CD4-positive, CD25-positive, alpha-beta regulatory T cell (primary cell): ENCODE measurements around the gene DNAH7. TPM values are rescaled to one million over a fixed set of nuclear protein-coding genes. Genes with fewer than 3 reads are reported as not detected.
A peak's percentile ranks its signal among the peaks of the same experiment; 100 is the strongest.

Experiments used
- ATAC-seq, 2 donors: fragments of 150-1000 bp; cut with Tn5 transposase; one replicate each; pipeline ENCODE4 v1.10.0; 2021; ENCODE audit warnings: low read depth in 2 of 2, moderate number of reproducible peaks in 2 of 2, moderate library complexity in 1 of 2
- DNase-seq, 3 donors: peaks; one replicate each; pipeline versions ENCODE4 v3.0.0 to v3.0.0-alpha.2; 2012 to 2022; ENCODE audit warnings: mixed read lengths in 1 of 3
- H3K27ac ChIP-seq: one replicate; pipeline ENCODE4 v1.7.0; 2013; ENCODE audit warnings: mild to moderate bottlenecking, low read length; ENCODE audit not compliant: insufficient read depth, poor library complexity, severe bottlenecking
- H3K27me3 ChIP-seq: one replicate; pipeline ENCODE4 v1.7.0; 2013; ENCODE audit warnings: low read length; ENCODE audit not compliant: control insufficient read depth, insufficient read depth
- H3K36me3 ChIP-seq: one replicate; pipeline ENCODE4 v1.7.0; 2013; ENCODE audit warnings: mild to moderate bottlenecking, low read length, moderate library complexity; ENCODE audit not compliant: control insufficient read depth, insufficient read depth
- H3K4me1 ChIP-seq: 2 replicates; pipeline ENCODE4 v1.7.0; 2013; ENCODE audit warnings: mild to moderate bottlenecking, low read length; ENCODE audit not compliant: insufficient read depth, control insufficient read depth, poor library complexity, severe bottlenecking
- H3K4me3 ChIP-seq: one replicate; pipeline ENCODE4 v1.7.0; 2013; ENCODE audit warnings: low read depth, mild to moderate bottlenecking, low read length, moderate library complexity
- H3K9me3 ChIP-seq, 2 experiments: 1 replicate in 1 of 2; 2 replicates in 1 of 2; pipeline ENCODE4 v1.7.0; 2013; ENCODE audit warnings: low read length in 2 of 2, mild to moderate bottlenecking in 1 of 2, moderate library complexity in 1 of 2; ENCODE audit not compliant: control insufficient read depth in 2 of 2
- H3K27ac Mint-ChIP-seq, 3 donors: one replicate each; pipeline ENCODE4 v1.8.0; 2020 to 2022; ENCODE audit warnings: mild to moderate bottlenecking in 3 of 3, mixed read lengths in 3 of 3, moderate library complexity in 2 of 3
- H3K27me3 Mint-ChIP-seq: one replicate; pipeline ENCODE4 v1.8.0; 2022; ENCODE audit warnings: mild to moderate bottlenecking, mixed read lengths
- H3K36me3 Mint-ChIP-seq: one replicate; pipeline ENCODE4 v1.8.0; 2020; ENCODE audit warnings: mixed read lengths
- H3K4me1 Mint-ChIP-seq, 4 donors: one replicate each; pipeline ENCODE4 v1.8.0; 2020 to 2022; ENCODE audit warnings: mixed read lengths in 4 of 4, mild to moderate bottlenecking in 1 of 4
- H3K4me3 Mint-ChIP-seq, 4 donors: one replicate each; pipeline ENCODE4 v1.8.0; 2020 to 2022; ENCODE audit warnings: mild to moderate bottlenecking in 4 of 4, mixed read lengths in 4 of 4, moderate library complexity in 3 of 4
- H3K9me3 Mint-ChIP-seq, 7 donors: one replicate each; pipeline ENCODE4 v1.8.0; 2020 to 2022; ENCODE audit warnings: mixed read lengths in 7 of 7, mild to moderate bottlenecking in 3 of 7, moderate library complexity in 2 of 7
- polyA plus RNA-seq, 4 donors: library from polyadenylated mRNA; unstranded; fragments of 300-500 nt; fragmentation: Illumina TruSeq; gene quantifications; one replicate each; pipeline ENCODE4 v1.2.3, GENCODE V29; 2021
- total RNA-seq: library from RNA; stranded (reverse); gene quantifications from one replicate; pipeline ENCODE4 v1.2.3, GENCODE V29; 2022

The DNAH7 gene
- total and polyA plus RNA-seq, 5 donors from 2014 or later = not detected

DNA sequence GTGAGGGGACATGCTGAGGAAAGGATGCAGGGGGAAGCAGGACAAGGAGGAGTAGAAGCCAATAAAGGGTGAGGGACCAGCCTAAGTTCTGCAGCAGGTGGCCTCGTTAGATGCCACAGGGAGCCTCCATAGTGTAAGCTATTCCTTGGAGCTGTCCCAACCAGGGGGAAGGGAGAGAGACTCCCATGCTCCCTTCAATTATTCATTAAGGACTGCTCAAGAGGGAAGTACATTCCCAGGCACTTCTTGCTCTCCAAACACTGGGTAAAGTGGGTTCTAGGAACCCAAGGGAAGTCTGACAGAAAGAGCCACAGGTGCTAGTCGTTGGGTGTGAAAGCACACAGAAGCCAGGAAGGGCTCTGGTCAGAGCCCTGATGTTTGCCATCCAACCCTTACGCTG, 217.9 kb downstream of the DNAH7 start:
- DNase-seq (no peak), ATAC-seq (no peak)
- Mint-ChIP-seq H3K4me1 (no peaks in the 10 kb centered on the region), H3K4me3 (no peak overlapping the region), H3K36me3 (no peaks in the 10 kb centered on the region), H3K27me3 (peaks cover 8% of the 10 kb centered on the region), H3K27ac (no peak overlapping the region), H3K9me3 (peaks cover 0 to 2% (median 0%) of the 10 kb centered on the region in 7 donors)
- Histone ChIP-seq H3K27me3 (peaks cover 2% of the 10 kb centered on the region), H3K27ac (no peak overlapping the region), H3K9me3 (no peaks in the 10 kb centered on the region), H3K4me3 (no peak overlapping the region), H3K4me1 (no peaks in the 10 kb centered on the region), H3K36me3 (no peaks in the 10 kb centered on the region)

DNA sequence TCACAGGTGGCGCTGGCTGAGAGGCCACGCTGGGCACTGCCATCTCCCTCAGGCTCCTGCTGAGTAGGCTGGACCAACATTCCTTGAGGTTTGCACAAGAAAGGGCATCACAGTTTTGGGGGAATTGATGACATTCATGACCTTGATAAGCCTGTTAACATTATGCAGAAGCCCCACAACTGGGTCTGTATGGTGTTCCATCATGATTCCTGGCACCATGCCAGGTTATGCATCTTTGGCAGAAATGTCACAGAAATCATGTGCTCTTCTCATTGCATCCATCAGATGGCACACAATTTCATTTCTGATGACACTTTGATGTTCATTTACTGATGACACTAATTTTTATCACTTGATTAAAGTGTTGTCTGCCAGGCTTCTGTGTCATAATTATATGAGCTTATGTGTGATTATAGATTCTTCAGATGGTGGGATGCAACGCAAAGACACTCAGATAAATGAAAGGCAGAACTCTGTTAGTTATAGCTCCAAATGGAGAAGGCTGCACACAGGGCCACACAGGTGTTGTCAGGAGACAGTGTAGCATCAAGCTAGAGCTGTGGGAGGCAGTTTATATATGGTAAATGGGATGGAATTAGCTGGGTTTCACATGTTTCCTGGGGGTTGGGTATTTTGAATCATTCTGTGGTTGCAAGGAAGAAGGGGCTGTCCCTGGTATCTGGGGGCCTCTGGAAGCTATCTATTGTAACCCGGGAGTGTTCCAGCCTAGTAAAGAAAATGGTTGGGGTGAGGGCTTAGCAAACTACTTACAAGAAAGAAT, 220.3 kb downstream of the DNAH7 start:
- H3K4me1 ChIP-seq = no peaks in the 10 kb centered on the region
- H3K36me3 ChIP-seq = no peaks in the 10 kb centered on the region
- Mint-ChIP-seq H3K4me3 (no peak overlapping the region), H3K9me3 (peaks cover 0 to 2% (median 0%) of the 10 kb centered on the region in 7 donors), H3K4me1 (no peaks in the 10 kb centered on the region), H3K27ac (no peak overlapping the region), H3K36me3 (no peaks in the 10 kb centered on the region), H3K27me3 (peaks cover 8% of the 10 kb centered on the region)
- no peak overlapping the region for H3K27ac ChIP-seq
- ATAC-seq (no peak), DNase-seq (peak in 2 of 3 donors; percentile 2 to 21)
- no peaks in the 10 kb centered on the region for H3K27me3 ChIP-seq
- no peaks in the 10 kb centered on the region for H3K9me3 ChIP-seq
- H3K4me3 ChIP-seq = no peak overlapping the region

DNA sequence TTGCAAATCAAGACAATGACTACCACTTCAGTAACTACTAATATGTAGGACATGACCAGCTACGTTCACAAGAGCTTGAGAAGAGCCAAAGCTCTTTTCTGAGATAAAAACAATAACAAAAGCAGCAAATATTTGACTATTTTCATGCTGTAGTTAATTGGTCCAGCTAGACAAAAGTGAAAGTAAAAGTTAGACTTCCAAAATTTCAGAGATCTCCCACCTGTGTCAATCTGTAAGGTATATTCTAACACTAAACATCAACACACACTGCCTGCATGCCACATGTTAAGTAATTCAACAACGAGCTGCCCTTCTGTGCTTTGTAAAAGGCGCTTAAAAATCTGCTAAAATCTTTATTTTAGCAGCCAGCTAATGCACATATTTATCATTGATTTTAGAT, 225.7 kb downstream of the DNAH7 start:
- H3K9me3 Mint-ChIP-seq = peaks cover 0 to 2% (median 0%) of the 10 kb centered on the region in 7 donors
- H3K4me1 Mint-ChIP-seq = peaks cover 0 to 11% (median 7%) of the 10 kb centered on the region in 4 donors
- Histone ChIP-seq H3K27ac (no peak overlapping the region), H3K27me3 (no peaks in the 10 kb centered on the region), H3K4me1 (no peaks in the 10 kb centered on the region), H3K9me3 (no peaks in the 10 kb centered on the region), H3K36me3 (no peaks in the 10 kb centered on the region), H3K4me3 (peak overlapping the region; percentile 45)
- peak overlapping the region in 3 of 4 donors; percentile 9 to 54 (median 45) for H3K4me3 Mint-ChIP-seq
- H3K27ac Mint-ChIP-seq = peak overlapping the region in 1 of 3 donors; percentile 7
- DNase-seq (no peak), ATAC-seq (no peak)
- no peaks in the 10 kb centered on the region for H3K36me3 Mint-ChIP-seq
- H3K27me3 Mint-ChIP-seq = no peaks in the 10 kb centered on the region

DNA sequence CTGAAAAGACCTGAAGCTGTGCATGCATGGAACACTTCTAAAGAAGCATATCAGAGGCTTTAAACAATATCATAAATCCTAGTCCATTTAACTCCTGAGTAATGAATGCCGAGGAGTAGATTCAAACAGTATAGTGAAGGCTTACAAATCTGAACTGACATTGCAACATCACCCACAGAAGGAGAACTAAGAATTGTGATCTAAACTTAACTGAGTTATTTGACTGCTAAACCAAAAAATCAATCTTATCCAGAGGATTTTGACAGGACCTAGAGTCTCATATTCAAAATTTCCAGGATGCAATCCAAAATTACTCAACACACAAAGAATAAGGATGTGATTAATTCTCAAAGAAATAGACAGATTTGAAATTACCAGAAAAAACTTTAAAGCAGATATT, 230.6 kb downstream of the DNAH7 start:
- Histone ChIP-seq H3K4me3 (no peak overlapping the region), H3K36me3 (no peaks in the 10 kb centered on the region), H3K27me3 (no peaks in the 10 kb centered on the region), H3K27ac (no peak overlapping the region), H3K9me3 (no peaks in the 10 kb centered on the region), H3K4me1 (no peaks in the 10 kb centered on the region)
- H3K27ac Mint-ChIP-seq = peak overlapping the region in 1 of 3 donors; percentile 86
- ATAC-seq (no peak), DNase-seq (no peak)
- H3K36me3 Mint-ChIP-seq = no peaks in the 10 kb centered on the region
- H3K27me3 Mint-ChIP-seq = peaks cover 8% of the 10 kb centered on the region
- H3K9me3 Mint-ChIP-seq = peaks cover 0 to 3% (median 0%) of the 10 kb centered on the region in 7 donors
- H3K4me1 Mint-ChIP-seq = peaks cover 0 to 9% (median 5%) of the 10 kb centered on the region in 4 donors
- H3K4me3 Mint-ChIP-seq = no peak overlapping the region

DNA sequence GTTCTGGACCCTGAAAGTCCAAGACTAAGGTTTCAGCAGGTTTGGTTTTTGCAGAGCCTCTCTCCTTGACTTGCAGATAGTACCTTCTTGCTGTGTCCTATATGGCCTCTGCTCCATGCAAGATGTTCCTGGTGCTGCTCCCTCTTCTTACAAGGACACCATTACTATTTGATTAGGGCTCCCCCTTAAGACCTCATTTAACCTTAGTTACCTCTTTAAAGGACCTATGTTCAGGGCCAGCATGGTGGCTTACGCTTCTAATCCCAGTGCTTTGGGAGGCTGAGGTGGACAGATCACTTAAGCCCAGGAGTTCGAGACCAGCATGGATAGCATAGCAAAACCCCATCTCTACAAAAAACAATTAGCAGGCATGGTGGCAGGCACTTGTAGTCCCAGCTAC, 232.6 kb downstream of the DNAH7 start:
- H3K4me3 ChIP-seq = no peak overlapping the region
- no peak for DNase-seq
- H3K27me3 Mint-ChIP-seq = peaks cover 15% of the 10 kb centered on the region
- H3K9me3 ChIP-seq = no peaks in the 10 kb centered on the region
- H3K4me3 Mint-ChIP-seq = no peak overlapping the region
- no peak overlapping the region for H3K27ac Mint-ChIP-seq
- no peak for ATAC-seq
- H3K4me1 Mint-ChIP-seq = no peaks in the 10 kb centered on the region
- no peaks in the 10 kb centered on the region for H3K36me3 ChIP-seq
- H3K27me3 ChIP-seq = no peaks in the 10 kb centered on the region
- H3K4me1 ChIP-seq = no peaks in the 10 kb centered on the region
- no peaks in the 10 kb centered on the region for H3K36me3 Mint-ChIP-seq
- no peak overlapping the region for H3K27ac ChIP-seq
- peaks cover 0 to 3% (median 0%) of the 10 kb centered on the region in 7 donors for H3K9me3 Mint-ChIP-seq

DNA sequence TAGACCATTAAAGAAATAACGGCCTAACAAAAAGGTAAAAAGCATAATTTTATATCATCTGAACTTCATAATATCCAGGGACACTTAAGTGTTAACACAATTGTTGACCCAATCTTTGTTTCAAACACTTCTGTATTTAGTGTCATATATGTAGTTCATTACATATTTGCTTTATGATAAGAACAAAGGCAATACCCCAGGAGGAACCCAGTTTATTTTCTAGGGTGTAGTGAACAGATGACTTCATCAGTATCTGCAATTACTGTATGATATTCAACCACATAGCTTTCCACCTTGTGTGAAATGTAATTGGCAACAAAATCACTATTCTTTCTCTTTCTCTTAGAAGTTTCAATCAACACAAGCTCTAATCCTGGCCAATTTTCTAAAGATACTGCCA, 233.8 kb downstream of the DNAH7 start:
- Histone ChIP-seq H3K9me3 (no peaks in the 10 kb centered on the region), H3K27me3 (no peaks in the 10 kb centered on the region), H3K27ac (no peak overlapping the region), H3K4me3 (no peak overlapping the region), H3K36me3 (no peaks in the 10 kb centered on the region), H3K4me1 (no peaks in the 10 kb centered on the region)
- DNase-seq (no peak), ATAC-seq (no peak)
- Mint-ChIP-seq H3K36me3 (no peaks in the 10 kb centered on the region), H3K27ac (no peak overlapping the region), H3K4me1 (no peaks in the 10 kb centered on the region), H3K9me3 (peaks cover 0 to 4% (median 0%) of the 10 kb centered on the region in 7 donors), H3K27me3 (peaks cover 20% of the 10 kb centered on the region), H3K4me3 (no peak overlapping the region)

DNA sequence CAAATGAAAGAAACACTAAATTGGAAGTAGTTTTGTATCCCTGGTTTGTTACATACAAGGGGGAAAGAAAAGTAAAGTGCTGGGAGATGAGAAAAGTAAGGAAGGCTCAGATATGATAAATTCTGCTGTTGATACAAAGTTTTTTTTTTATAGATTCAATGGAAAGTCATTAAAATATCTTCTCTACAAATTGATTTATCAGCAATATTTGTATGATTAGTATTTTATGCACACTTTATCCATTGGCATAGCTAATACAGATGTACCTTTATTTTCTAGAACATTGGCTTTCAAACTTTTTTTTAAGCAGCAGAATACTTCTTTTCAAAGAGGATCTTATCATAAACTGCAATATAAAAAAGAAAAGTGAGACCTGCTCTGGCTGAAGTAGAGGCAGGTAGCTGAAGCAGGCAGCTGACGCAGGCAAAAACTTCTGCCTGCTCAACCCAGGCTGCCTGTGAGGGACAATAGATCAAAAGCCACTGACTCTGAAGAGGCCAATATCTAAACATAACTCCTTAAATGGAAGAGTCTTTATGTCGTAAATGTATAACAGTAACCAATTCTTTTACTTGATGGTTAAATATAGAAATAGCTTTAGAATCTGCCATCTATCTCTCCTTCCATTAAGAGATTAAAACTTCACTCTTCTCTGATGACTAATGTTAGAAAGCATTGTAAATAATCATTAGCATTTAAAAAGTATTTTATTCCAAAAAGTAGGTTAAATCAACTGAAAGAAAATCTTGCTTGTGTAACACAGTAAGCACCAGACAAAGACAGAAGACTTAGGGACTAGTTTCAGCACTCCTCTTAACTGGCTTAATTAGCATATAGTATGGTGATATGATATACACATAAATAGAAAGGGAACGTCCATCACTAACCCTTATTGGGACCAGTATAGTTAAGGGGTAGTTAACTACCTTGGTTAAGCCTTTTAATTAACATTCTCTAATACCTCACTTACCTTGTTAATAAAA, 237.4 kb downstream of the DNAH7 start:
- Mint-ChIP-seq H3K27me3 (peaks cover 24% of the 10 kb centered on the region), H3K4me3 (no peak overlapping the region), H3K4me1 (no peaks in the 10 kb centered on the region), H3K27ac (no peak overlapping the region), H3K36me3 (no peaks in the 10 kb centered on the region), H3K9me3 (peaks cover 0 to 1% (median 0%) of the 10 kb centered on the region in 7 donors)
- DNase-seq = no peak
- ATAC-seq = no peak
- H3K27ac ChIP-seq = no peak overlapping the region
- no peaks in the 10 kb centered on the region for H3K36me3 ChIP-seq
- H3K4me1 ChIP-seq = no peaks in the 10 kb centered on the region
- peaks cover 2% of the 10 kb centered on the region for H3K27me3 ChIP-seq
- no peak overlapping the region for H3K4me3 ChIP-seq
- no peaks in the 10 kb centered on the region for H3K9me3 ChIP-seq
